IMR-90 (cell line): ENCODE measurements around the gene ANKRD11.

Experiments
- BHLHE40 ChIP-seq: fragments of 150-350 bp; IDR thresholded peaks from 2 replicates; pipeline ENCODE4 v1.6.1; 2016; ENCODE audit warnings: mild to moderate bottlenecking, low read depth, low read length
- CHD1 ChIP-seq: IDR thresholded peaks from 2 replicates; pipeline ENCODE4 v1.6.1; 2012; ENCODE audit warnings: low read depth, low read length, improper control_type of control experiment
- FOS ChIP-seq: fragments of 150-350 bp; IDR thresholded peaks from 2 replicates; pipeline ENCODE4 v1.6.1; 2016; ENCODE audit warnings: low read depth, low read length
- NFE2L2 ChIP-seq: fragments of 150-350 bp; IDR thresholded peaks from 2 replicates; pipeline ENCODE4 v1.6.1; 2016; ENCODE audit warnings: low read depth, mild to moderate bottlenecking, low read length
- POLR2A ChIP-seq: IDR thresholded peaks from 2 replicates; pipeline ENCODE4 v1.6.1; 2012; ENCODE audit warnings: mild to moderate bottlenecking, low read depth, low read length
- RAD21 ChIP-seq: IDR thresholded peaks from 2 replicates; pipeline ENCODE4 v1.6.1; 2012; ENCODE audit warnings: low read length, improper control_type of control experiment
- RFX5 ChIP-seq: IDR thresholded peaks from 2 replicates; pipeline ENCODE4 v1.8.0; 2012; ENCODE audit warnings: low read depth, mild to moderate bottlenecking, low read length, moderate library complexity
- SMC3 ChIP-seq: fragments of 150-350 bp; IDR thresholded peaks from 2 replicates; pipeline ENCODE4 v1.6.1; 2016; ENCODE audit warnings: low read depth, mild to moderate bottlenecking, antibody characterized with exemption, low read length, moderate library complexity
- TF ChIP-seq, protein P1 (sequence below): conservative IDR thresholded peaks from 2 replicates; pipeline ENCODE4 v1.5.1; 2012; ENCODE audit warnings: mild to moderate bottlenecking, low read depth, low read length, improper control_type of control experiment
- TF ChIP-seq, protein P2 (sequence below): fragments of 150-350 bp; IDR thresholded peaks from 2 replicates; pipeline ENCODE4 v1.6.1; 2017; ENCODE audit warnings: mild to moderate bottlenecking, antibody characterized with exemption, low read length, low read depth

DNA sequence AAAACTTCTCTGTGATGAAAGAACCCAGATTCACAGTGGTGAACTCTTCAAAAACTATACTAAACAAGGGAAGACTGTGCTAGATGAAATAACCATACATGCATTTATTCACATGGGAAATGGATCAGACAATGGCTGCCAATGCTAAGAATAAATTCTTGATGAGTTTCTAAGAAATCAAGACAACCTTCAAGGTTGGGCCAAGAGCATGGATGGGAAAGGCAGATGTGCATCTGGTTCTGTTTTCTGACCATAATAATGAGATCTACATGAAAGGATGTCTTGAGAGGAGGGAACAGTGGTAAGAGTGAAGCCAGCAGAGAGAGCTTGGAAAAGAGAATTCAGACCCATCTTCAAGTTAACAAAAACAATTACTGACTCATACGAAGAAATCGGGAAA lies 31.4 kb downstream of the ANKRD11 start:
- TF ChIP-seq, protein P1, sequence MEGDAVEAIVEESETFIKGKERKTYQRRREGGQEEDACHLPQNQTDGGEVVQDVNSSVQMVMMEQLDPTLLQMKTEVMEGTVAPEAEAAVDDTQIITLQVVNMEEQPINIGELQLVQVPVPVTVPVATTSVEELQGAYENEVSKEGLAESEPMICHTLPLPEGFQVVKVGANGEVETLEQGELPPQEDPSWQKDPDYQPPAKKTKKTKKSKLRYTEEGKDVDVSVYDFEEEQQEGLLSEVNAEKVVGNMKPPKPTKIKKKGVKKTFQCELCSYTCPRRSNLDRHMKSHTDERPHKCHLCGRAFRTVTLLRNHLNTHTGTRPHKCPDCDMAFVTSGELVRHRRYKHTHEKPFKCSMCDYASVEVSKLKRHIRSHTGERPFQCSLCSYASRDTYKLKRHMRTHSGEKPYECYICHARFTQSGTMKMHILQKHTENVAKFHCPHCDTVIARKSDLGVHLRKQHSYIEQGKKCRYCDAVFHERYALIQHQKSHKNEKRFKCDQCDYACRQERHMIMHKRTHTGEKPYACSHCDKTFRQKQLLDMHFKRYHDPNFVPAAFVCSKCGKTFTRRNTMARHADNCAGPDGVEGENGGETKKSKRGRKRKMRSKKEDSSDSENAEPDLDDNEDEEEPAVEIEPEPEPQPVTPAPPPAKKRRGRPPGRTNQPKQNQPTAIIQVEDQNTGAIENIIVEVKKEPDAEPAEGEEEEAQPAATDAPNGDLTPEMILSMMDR, result no peak
- no peak for TF ChIP-seq SMC3
- TF ChIP-seq POLR2A, result no peak
- no peak for TF ChIP-seq RFX5
- no peak for TF ChIP-seq RAD21
- TF ChIP-seq BHLHE40, result no peak
- TF ChIP-seq, protein P2, sequence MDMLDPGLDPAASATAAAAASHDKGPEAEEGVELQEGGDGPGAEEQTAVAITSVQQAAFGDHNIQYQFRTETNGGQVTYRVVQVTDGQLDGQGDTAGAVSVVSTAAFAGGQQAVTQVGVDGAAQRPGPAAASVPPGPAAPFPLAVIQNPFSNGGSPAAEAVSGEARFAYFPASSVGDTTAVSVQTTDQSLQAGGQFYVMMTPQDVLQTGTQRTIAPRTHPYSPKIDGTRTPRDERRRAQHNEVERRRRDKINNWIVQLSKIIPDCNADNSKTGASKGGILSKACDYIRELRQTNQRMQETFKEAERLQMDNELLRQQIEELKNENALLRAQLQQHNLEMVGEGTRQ, result no peak
- TF ChIP-seq CHD1, result no peak
- TF ChIP-seq NFE2L2, result no peak
- TF ChIP-seq FOS, result no peak
